Hepatocyte (in vitro differentiated cells): Measurements from ENCODE around the gene ZIC1. TPM values are rescaled to one million over a fixed set of nuclear protein-coding genes. Genes with fewer than 3 reads are reported as not detected.

Source experiments
- DNase-seq: peaks from one replicate; pipeline ENCODE4 v3.0.0-alpha.2; 2016; ENCODE audit warnings: low spot score
- H2AFZ ChIP-seq: fragments of 200-600 bp; sonication (generic); 2 replicates; pipeline ENCODE4 v1.6.0; 2016; ENCODE audit warnings: antibody characterized with exemption, mild to moderate bottlenecking
- H3K27ac ChIP-seq: fragments of 200-600 bp; sonication (generic); 2 replicates; pipeline ENCODE4 v1.5.1; 2016; ENCODE audit warnings: mild to moderate bottlenecking
- H3K27me3 ChIP-seq: fragments of 200-600 bp; sonication (generic); 2 replicates; pipeline ENCODE4 v1.6.1; 2016
- H3K36me3 ChIP-seq: fragments of 200-600 bp; sonication (generic); replicated peaks from 2 replicates; pipeline ENCODE4 v1.5.1; 2016; ENCODE audit warnings: low read depth; ENCODE audit not compliant: insufficient read depth
- H3K4me1 ChIP-seq: fragments of 200-600 bp; sonication (generic); 2 replicates; pipeline ENCODE4 v1.5.1; 2016; ENCODE audit warnings: mild to moderate bottlenecking, moderate library complexity; ENCODE audit not compliant: insufficient read depth
- H3K4me2 ChIP-seq: fragments of 200-600 bp; sonication (generic); 2 replicates; pipeline ENCODE4 v1.6.0; 2016
- H3K4me3 ChIP-seq: fragments of 200-600 bp; sonication (generic); 2 replicates; pipeline ENCODE4 v1.5.1; 2016; ENCODE audit warnings: mild to moderate bottlenecking
- H3K79me2 ChIP-seq: fragments of 200-600 bp; sonication (generic); 2 replicates; pipeline ENCODE4 v1.6.0; 2017; ENCODE audit warnings: mild to moderate bottlenecking
- H3K9me2 ChIP-seq: fragments of 200-600 bp; sonication (generic); replicated peaks from 2 replicates; pipeline ENCODE4 v1.6.0; 2017; ENCODE audit warnings: mild to moderate bottlenecking; ENCODE audit not compliant: insufficient read depth
- H3K9me3 ChIP-seq: fragments of 200-600 bp; sonication (generic); 2 replicates; pipeline ENCODE4 v1.5.1; 2016; ENCODE audit warnings: low read depth, mild to moderate bottlenecking
- H4K20me1 ChIP-seq: fragments of 200-600 bp; sonication (generic); 2 replicates; pipeline ENCODE4 v1.6.0; 2016; ENCODE audit warnings: mild to moderate bottlenecking; ENCODE audit not compliant: insufficient read depth, poor library complexity, severe bottlenecking
- CTCF ChIP-seq: fragments of 200-600 bp; sonication (generic); IDR thresholded peaks from 2 replicates; pipeline ENCODE4 v1.5.1; 2016; ENCODE audit warnings: antibody characterized with exemption, mild to moderate bottlenecking; ENCODE audit not compliant: poor library complexity
- EZH2 ChIP-seq: fragments of 200-600 bp; sonication (generic); IDR thresholded peaks from 2 replicates; pipeline ENCODE4 v1.6.1; 2016; ENCODE audit warnings: antibody characterized with exemption, mild to moderate bottlenecking, borderline replicate concordance
- EZH2phosphoT487 ChIP-seq: fragments of 200-600 bp; sonication (generic); IDR thresholded peaks from one replicate; pipeline ENCODE4 v1.6.1; 2018; ENCODE audit warnings: antibody characterized with exemption, mild to moderate bottlenecking, low read depth, moderate library complexity; ENCODE audit not compliant: unreplicated experiment, severe bottlenecking
- WGBS: methylation state at CpG from one replicate; pipeline ENCODE4 v1.1.6; 2016; ENCODE audit warnings: low lambda C conversion rate; ENCODE audit errors: missing lambda C conversion rate; 5-methylcytosine and 5-hydroxymethylcytosine counted together
- polyA plus RNA-seq: library from polyadenylated mRNA; unstranded; fragments of >200 nt; fragmentation: Nextera tagmentation; extraction: Ambion mirVana; gene quantifications from 2 replicates; pipeline ENCODE4 v1.2.1, GENCODE V29; 2016
- total RNA-seq: library from RNA; depleted of rRNA; stranded (reverse); fragments of >200 nt; gene quantifications from 2 replicates; pipeline ENCODE4 v1.2.3, GENCODE V29; 2014

Gene ZIC1
- total and polyA plus RNA-seq, 2 experiments from 2014 or later: 0.10 TPM; not detected in 1

DNA sequence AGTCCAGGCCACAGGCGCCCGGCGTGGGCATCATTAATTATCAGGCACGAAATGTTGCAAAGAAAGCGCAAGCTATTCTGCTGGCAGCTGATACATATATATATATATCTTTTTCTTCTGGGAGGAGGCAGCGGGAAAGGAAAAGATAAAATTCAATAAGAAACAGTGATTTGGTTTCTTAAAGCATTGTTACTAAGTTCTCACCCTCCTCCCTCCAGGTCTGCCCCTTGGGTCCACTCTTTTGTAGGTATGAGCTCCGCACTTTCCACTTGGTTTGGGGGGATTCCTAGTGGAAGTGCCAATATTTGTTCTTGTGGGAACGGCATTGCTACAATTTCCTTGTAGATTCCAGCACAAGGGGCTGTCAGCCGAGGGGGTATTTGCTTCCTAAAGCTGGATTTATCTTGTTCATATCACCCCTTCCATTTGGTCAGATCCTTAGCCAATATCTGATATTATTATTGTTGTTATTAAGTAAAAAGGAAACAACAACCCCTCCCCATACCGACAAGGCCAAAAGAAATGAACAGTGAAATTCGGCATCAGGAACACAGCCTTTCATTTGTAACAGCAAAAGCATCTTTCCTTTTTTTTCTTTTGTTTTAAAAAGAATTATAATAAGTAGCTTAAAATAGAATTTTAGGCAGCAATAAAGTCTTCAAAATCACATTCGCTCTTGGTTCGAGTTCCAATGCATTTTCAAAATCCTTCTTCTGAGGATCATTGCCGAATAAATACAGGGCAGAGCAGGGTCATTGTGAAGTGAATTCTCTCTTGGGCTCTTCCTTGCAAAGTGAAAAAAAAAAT lies 15.6 kb downstream of the ZIC1 start:
- 12% methylated on average over 14 of the region's 14 CpGs for WGBS
- Histone ChIP-seq H3K36me3 (no peaks in the 10 kb centered on the region), H4K20me1 (no peaks in the 10 kb centered on the region), H3K79me2 (no peaks in the 10 kb centered on the region), H3K4me1 (no peaks in the 10 kb centered on the region), H3K27me3 (peaks cover 95% of the 10 kb centered on the region), H3K4me2 (no peak overlapping the region), H3K9me3 (no peaks in the 10 kb centered on the region), H2AFZ (peak overlapping the region; percentile 42), H3K27ac (no peak overlapping the region), H3K4me3 (no peak overlapping the region), H3K9me2 (no peaks in the 10 kb centered on the region)
- DNase-seq: no peak
- TF ChIP-seq CTCF: no peak
- TF ChIP-seq EZH2: no peak
- peak; percentile 55 for TF ChIP-seq EZH2phosphoT487

GRCh38 chr3:147425388-147425850 lies 16.3 kb downstream of the ZIC1 start:
- Histone ChIP-seq H4K20me1 (no peaks in the 10 kb centered on the region), H3K4me2 (no peak overlapping the region), H3K79me2 (no peaks in the 10 kb centered on the region), H2AFZ (no peak overlapping the region), H3K36me3 (no peaks in the 10 kb centered on the region), H3K27ac (no peak overlapping the region), H3K4me1 (no peaks in the 10 kb centered on the region), H3K27me3 (peaks cover 95% of the 10 kb centered on the region), H3K9me3 (no peaks in the 10 kb centered on the region), H3K9me2 (no peaks in the 10 kb centered on the region), H3K4me3 (no peak overlapping the region)
- 14% methylated on average over 1 of the region's 1 CpG for WGBS
- TF ChIP-seq EZH2 (no peak), EZH2phosphoT487 (no peak), CTCF (no peak)
- DNase-seq: no peak

GRCh38 chr3:147426931-147427330 lies 17.8 kb downstream of the ZIC1 start:
- no peak overlapping the region for H3K4me3 ChIP-seq
- H2AFZ ChIP-seq: no peak overlapping the region
- H3K27me3 ChIP-seq: peaks cover 83% of the 10 kb centered on the region
- H4K20me1 ChIP-seq: no peaks in the 10 kb centered on the region
- no peaks in the 10 kb centered on the region for H3K79me2 ChIP-seq
- no peaks in the 10 kb centered on the region for H3K4me1 ChIP-seq
- no peaks in the 10 kb centered on the region for H3K36me3 ChIP-seq
- WGBS: 83% methylated on average over 2 of the region's 2 CpGs
- H3K9me2 ChIP-seq: no peaks in the 10 kb centered on the region
- H3K9me3 ChIP-seq: no peaks in the 10 kb centered on the region
- no peak overlapping the region for H3K4me2 ChIP-seq
- H3K27ac ChIP-seq: no peak overlapping the region
- DNase-seq: no peak
- TF ChIP-seq CTCF (no peak), EZH2 (no peak), EZH2phosphoT487 (no peak)
